Skeletal muscle cell (primary cell): ENCODE results near the gene PTPN4.
A peak's percentile ranks its signal among the peaks of the same experiment; 100 is the strongest.
"Not testable (repeated sequence)": the region's sequence is repeated elsewhere in the genome, so short reads cannot be mapped to it uniquely, and the experiment has no call there.

Experiments used
- DNase-seq: peaks from one replicate; pipeline ENCODE4 v3.0.0-alpha.2; 2010; ENCODE audit warnings: low read depth
- H3K4me3 ChIP-seq: 2 replicates; pipeline ENCODE4 v1.5.1; 2011; ENCODE audit warnings: low read depth, mild to moderate bottlenecking, control low read depth, low read length, moderate library complexity

The PTPN4 gene

DNA sequence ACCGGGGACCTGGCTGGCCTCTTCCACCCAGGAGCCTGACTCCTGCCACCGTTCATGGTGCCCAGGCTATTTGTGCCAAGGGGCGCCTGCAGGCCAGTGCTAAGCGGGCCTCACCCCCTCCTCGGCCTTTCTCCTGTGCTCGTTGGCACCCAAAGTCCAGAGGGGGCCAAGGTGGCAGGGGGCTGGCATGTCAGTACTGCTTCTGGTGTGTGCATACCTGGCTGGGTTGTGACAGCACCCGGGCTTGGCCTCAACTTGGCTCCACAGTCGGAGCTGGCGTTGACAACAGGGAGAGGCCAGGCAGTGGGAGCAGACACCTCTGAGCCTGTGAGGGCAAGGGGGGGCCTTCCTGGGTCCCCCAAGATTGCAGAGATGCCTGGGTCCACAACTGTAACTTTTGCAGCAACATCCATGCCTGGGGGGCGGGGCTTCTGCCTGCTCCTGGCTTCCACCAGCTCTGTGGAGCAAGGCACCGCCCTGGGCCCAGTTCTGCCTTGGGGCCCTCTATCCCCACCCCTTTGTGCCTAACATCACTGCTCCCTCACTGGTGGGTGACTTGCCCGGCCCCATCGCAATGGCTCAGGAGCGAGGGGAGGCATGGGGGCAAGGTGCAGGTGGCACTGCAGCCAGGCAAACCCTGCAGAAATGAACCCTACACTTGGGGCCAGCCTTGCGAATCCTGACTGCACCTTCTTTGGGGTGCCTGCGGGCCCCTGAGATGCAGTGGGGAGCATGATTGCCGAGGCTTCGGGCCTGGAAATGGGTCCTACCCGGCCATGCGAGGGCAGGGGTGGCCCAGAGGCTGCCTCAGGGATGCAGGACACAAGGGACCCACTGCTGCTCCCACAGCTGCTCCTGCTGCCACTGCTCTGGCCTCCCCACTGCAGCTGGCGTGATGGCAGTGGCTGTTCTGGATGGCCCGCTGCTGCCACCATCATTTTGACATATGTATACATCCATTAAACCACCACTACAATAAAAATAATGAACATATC, 35.9 kb downstream of the PTPN4 start:
- no peak overlapping the region for H3K4me3 ChIP-seq
- no peak for DNase-seq

DNA sequence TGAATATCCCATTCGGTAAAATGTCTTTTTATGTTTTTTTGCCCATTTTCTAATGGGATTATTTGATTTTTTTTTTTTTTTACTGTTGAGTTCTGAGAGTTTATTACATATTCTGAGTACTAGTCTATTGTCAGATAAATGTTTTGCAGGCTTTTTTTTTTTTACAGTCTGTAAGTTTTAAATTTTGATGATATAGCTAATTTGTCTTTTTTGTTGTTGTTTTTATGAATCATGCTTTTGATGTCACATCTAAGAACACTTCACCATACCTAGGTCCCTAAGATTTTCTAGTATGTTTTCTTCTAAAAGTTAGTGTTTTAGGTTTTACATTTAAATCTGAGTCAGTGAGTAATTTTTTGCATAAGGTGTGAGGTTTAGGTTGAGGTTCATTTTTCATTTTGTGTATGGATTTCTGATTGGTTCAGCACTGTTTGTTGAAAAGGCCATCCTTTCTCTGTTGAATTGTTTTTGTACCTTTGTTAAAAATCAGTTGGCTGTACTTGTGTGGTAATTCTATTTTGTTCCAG, 40.7 kb downstream of the PTPN4 start:
- no peak for DNase-seq
- H3K4me3 ChIP-seq = no peak overlapping the region

DNA sequence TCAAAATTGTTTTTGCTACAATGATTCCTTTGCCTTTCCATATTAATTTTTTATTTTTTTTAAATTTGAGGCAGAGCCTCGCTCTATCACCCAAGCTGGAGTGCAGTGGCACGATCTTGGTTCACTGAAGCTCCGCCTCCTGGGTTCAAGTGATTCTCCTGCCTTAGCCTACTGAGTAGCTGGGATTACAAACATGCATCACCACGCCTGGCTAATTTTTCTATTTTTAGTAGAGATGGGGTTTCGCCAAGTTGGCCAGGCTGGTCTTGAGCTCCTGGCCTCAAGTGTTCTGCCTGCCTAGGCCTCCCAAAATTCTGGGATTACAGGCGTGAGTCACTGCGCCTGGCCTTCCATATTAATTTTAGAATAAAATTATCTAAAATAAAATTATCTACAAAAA, 41.3 kb downstream of the PTPN4 start:
- H3K4me3 ChIP-seq = no peak overlapping the region
- no peak for DNase-seq

DNA sequence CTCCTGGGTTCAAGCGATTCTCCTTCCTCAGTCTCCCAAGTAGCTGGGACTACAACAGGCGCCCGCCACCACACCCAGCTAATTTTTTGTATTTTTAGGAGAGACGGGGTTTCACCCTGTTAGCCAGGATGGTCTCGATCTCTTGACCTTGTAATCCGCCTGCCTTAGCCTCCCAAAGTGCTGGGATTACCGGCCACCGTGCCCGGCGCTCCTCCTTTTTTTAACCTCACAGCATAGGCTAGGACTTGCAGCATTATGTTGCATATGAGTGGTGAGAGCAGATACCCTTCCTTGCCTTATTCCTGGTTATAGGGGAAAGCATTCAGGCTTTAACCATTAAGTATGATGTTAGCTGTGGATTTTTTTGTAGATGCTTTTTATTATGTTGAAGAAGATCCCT, 42.3 kb downstream of the PTPN4 start:
- H3K4me3 ChIP-seq, DNase-seq: not testable (repeated sequence)

DNA sequence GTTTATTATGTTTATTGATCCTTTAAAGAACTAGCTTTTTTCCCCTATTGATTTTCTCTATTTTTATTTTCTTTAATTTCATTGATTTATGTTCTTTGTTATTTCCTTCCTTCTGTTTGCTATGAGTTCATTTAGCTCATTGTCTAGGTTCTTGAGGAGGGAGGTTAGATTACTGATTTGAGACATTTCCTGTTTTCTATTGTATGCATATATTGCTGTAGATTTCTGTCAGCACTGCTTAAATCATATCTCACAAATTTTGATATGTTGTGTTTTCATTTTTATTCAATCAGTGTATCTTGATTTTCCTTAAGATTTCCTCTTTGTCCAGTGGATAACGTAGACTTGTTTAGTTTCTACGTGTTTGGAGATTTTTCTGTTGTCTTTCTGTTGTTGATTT, 43.4 kb downstream of the PTPN4 start:
- no peak overlapping the region for H3K4me3 ChIP-seq
- DNase-seq = no peak

DNA sequence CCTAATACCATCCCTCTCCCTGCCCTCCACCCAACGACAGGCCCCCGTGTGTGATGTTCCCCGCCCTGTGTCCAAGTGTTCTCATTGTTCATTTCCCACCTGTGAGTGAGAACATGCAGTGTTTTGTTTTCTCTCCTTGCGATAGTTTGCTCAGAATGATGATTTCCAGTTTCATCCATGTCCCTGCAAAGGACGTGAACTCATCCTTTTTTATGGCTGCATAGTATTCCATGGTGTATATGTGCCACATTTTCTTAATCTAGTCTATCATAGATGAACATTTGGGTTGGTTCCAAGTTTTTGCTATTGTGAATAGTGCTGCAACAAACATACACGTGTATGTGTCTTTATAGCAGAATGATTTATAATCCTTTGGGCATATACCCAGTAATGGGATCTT, 44.7 kb downstream of the PTPN4 start:
- not testable (repeated sequence) for H3K4me3 ChIP-seq, DNase-seq

DNA sequence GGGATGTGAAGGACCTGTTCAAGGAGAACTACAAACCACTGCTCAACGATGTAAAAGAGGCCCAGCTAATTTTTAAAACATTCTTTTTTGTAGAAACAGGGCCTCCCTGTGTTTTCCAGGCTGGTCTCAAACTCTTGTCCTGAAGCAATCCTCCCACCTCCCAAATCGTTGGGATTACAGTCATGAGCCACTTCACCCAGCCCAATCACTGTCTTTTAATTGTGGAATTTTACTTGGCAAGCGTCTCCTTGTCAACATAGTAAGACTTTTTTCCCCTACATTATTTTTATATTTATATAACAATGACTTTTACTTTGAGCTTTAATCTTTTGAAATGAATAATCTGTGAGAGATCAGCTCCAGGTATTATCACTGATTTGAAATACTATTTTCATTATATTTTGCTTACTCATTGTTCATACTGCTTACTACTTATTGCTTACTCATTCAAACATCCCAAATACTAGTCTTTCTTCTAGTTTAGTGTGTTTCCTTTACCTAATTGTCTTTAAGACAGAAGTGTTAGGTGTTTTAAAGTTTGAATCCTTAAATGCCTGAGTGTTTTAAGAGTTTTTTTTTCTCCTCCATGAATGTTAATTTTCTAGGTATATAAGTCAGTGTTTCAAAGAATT, 48.9 kb downstream of the PTPN4 start:
- no peak for DNase-seq
- H3K4me3 ChIP-seq = no peak overlapping the region

DNA sequence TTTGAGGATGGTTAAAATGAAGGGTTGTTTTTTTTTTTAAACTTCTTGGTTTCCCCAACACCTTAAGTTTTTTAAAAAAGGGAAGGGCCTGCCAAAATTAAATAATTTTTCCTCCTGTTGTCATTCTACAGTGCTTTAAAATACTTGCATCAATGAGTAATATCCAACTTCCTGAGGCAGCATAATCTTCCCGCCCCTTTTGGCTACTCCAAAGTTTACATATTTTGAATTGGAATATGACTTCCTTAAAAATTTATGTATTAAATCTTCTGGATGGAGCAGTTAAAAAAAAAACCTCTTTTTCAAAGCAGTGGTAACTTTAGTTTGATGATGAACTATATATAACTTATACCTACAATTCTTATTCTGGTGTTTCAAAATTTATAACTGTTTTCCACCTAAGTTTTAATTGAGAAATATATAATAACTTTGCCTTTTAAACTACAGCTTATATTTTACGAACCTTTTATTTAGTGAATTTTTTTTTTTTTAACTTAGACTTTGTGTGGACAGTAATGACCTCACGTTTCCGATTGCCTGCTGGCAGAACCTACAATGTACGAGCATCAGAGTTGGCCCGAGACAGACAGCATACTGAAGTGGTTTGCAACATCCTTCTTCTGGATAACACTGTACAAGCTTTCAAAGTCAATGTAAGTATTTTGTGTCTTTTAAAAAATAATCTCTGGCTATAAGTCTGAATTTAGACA, 49.8 kb downstream of the PTPN4 start:
- H3K4me3 ChIP-seq = no peak overlapping the region
- DNase-seq = peak; percentile 73

DNA sequence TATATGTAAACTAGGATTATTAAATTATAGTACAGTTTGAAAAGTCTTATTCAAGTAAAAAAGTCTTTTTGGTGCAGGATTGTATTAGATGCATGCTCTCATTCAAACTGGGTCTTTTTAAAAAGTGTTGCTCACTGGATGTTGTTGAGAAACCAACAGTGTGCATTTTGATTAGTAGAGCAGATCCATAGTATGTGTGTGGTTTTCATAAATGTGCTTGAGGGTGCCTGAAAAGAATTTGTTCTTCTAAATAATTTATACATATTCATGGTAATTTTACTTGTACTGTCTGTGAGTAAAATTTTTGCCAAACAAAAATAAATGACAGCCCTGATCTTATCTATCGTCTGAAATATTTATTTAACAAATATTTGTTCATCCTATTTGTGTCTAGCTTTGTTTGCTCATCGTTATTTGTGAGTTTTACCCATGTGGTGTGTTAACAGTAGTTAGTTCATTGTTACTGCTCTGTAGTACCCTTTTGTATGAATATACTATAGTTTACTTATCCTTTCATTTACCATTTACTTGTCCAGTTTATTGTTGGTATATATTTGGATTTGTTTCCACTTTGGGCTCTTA, 50.4 kb downstream of the PTPN4 start:
- H3K4me3 ChIP-seq = no peak overlapping the region
- no peak for DNase-seq

DNA sequence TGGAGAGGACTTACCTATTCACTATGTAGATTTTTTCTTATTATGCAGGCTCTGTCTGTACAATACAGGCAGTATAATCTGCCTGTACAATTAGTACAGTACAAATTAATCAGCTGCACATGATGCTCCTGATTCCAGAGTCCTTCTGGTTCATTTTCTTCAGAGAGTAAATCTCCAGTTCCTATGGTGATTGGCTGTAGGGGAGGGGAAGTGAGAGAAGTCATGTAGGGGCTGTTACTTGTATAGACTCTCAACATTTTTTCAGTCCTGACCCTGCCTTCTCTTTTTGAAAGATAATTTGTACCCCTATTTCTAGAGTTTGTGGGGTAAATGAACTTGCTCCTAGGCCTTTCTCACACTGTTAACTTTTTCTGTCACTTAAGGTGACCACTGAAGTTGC, 54.5 kb downstream of the PTPN4 start:
- no peak overlapping the region for H3K4me3 ChIP-seq
- DNase-seq = no peak

DNA sequence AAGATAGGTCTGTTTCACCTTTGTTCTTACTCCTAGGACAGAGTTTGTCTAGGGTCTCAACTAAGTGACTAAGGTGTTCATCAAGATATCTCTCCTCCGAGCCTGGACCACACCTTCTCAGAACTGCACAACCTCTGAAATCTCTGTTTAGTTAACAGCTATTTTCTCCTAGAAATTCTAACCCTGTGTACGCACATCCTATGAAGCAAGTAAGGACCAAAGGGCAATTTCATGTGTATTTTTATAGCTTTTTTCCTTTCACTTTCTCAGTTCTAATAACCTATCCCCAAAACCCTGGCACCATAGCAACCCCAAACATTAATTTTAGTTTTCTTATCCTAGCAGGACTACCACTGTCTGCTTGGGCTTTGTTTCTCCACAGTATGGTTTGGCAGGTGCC, 59.1 kb downstream of the PTPN4 start:
- no peak overlapping the region for H3K4me3 ChIP-seq
- DNase-seq = no peak

DNA sequence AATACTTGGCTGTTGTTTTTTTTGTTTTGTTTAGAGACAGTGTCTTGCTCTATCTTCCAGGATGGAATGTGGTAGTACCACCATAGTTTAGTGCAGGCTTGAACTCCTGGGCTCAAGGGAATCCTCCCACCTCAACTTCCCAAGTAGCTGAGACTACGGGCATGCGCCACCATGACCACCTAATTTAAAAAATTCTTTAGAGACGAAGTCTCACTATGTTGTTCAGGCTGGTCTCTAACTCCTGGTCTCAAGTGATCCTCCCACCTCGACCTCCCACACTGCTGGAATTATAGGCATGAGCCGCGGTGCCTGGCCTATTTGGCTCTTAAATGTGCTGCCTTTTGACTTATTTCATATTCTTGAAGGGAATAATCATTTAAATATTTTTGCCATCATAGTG, 60.1 kb downstream of the PTPN4 start:
- H3K4me3 ChIP-seq = no peak overlapping the region
- DNase-seq = no peak

DNA sequence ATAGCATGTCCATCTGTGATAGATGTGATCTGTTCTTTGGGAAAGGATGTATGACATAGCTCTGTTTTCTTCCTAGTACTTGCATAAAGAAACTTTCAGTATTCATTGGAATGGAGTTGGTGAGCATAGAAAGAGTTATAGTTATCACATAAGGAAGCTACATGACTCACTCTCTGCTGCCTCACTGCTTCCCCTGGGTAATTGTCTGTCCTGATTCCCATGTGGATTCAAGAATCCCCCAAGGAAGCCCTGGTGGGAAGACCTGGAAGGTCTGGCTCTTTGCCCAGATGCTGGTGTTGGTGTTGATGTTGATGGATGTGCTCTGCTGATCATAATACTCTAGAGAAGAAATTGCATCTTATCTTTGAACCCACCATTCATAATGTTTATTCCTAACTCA, 60.6 kb downstream of the PTPN4 start:
- DNase-seq = peak; percentile 94

DNA sequence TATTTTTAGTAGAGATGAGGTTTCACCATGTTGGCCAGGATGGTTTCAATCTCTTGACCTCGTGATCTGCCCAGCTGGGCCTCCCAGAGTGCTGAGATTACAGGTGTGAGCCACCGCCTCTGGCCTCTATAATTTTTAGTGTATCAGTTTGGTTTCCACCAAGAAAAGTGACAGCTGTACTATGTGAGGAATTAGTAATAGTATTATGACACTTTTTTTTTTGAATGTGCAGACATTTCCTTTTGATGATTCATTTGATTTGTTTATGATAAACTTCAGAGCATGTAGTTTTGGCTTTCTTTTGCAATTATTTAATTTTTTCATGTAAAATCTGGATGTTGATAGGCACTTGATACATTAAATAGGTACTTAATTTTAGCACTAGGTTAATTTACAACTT, 61.5 kb downstream of the PTPN4 start:
- no peak for DNase-seq
- no peak overlapping the region for H3K4me3 ChIP-seq

More for the DNA sequence above, 60.6 kb downstream of the PTPN4 start:
- no peak overlapping the region for H3K4me3 ChIP-seq

DNA sequence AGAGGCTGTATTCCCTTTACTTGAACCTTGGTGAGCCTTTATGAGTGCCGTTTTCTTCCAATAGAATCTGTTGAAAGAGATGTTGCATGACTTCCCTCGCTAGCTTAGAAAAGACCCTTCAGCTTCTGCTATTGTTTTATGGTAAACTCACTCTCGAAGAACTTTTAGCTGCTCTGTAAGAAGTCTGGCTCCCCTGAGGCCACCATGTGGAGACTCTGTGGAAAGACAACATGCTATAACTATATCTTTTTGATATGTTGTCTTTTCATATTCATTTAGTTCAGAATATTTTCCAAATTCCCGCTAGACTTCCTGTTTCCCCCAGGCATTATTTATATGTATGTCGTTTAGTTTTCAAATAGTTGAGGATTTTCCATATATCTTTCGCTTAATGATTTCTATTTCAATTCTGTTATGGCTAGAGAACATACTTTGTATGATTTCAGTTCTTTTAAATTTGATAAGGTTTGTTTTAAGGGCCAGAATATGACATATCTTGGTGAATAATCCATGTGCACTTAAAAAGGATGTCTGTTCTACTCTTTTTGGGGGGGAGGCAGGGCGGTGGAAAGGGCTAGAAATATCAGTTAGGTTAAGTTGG, 64.1 kb downstream of the PTPN4 start:
- no peak overlapping the region for H3K4me3 ChIP-seq
- DNase-seq = no peak

DNA sequence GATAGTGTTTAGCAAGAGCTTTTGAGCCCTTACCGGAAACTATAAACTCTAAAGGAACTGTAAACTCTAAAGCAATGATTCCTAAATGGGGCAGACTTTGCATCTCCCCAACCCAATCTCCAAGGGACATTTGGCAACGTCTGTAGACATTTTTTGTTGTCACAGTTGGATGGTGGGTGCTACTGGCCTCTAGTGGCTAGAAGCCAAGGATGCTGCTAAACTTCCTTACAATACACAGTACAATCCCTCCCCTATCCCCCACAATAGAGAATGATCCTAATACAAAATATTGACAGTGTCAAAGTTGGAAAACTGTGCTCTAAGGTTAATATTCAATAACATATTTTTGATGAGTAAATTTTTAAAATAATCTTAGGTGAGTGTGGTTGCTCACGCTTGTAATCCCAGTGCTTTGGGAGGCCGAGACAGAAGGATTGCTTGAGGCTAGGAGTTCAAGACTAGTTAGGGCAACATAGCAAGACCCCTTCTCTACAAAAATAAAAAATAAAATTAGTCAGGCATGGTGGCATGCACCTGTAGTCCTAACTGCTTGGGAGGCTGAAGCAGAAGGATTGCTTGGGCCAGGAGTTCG, 66.7 kb downstream of the PTPN4 start:
- DNase-seq = no peak
- no peak overlapping the region for H3K4me3 ChIP-seq

DNA sequence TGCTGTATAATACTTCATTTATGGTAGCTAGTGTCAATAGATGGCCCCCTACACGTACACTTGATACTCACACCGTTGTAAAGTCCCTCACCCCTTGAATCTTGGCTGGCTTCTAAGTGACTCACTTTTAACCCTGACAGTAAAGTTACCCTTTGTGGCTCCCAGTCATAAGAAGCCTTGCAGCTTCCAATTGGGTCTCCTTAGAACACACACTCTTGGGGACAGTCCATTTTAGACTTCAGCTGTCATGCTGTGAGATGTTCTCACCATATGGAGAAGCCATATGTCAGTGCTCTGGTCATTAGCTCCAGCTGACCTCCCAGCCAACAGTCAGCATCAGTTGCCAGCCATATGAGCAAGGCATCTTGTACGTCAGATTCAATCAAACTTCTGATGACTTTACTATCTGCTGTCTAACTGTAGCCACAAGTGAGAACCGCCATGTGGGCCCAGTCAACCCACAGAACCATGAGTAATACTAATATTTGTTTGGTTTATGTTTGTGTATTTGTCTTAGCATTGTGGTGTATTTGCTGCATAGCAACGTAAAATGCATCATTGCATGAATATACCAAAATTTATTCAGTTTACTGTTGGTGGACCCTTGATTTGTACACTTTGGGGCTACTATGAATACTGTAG, 68.3 kb downstream of the PTPN4 start:
- no peak for DNase-seq
- H3K4me3 ChIP-seq = no peak overlapping the region

DNA sequence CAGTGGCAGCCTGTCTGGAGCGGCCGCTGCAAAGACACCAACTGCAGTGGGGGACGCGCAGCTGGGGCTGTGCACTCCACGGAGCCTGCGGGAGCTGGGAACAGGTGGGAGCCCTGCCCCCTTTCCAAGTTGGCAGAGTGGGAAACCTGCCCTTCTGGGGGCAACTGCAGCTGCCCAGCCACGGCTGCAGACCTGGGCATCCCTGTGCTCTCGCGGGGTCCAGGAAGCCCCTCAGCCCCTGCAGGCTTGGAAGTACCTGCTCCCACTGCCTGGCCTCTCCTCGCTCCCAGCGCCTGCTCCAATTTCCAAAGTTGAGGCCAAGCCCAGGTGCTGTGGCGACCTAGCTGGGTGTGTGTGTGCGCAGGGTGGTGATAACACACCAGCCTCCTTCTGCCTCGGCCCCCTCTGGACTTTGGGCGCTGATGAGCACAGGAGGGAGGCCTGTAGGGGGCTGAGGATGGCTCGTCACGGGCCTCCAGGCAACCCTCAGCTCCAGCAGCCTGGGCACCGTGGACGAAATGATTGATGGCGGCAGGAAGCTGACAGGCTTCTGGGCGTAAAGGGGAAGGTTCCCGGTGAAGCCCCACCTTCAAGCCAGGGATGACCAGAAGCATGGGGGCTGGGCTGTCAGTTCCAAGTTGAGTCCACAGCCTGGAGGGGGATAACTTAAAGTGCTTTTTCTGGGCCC, 76.9 kb downstream of the PTPN4 start:
- H3K4me3 ChIP-seq = no peak overlapping the region
- DNase-seq = no peak
